Thyroid gland (tissue), 4 donors: ENCODE results near the gene CSTF1.

ENCODE experiments used
- CTCF ChIP-seq, 6 experiments: fragments of 200-600 bp in 3 of 6; fragments of 450-650 bp in 3 of 6; sonication (generic) in 3 of 6; IDR thresholded peaks; one replicate each; pipeline ENCODE4 v1.5.1; 2016 to 2019; ENCODE audit warnings: antibody characterized with exemption in 6 of 6, mild to moderate bottlenecking in 2 of 6, inconsistent platforms in 1 of 6, moderate library complexity in 1 of 6
- POLR2A ChIP-seq, 2 donors: fragments of 450-650 bp; IDR thresholded peaks; one replicate each; pipeline ENCODE4 v1.6.1; 2017; ENCODE audit warnings: antibody characterized with exemption in 2 of 2, mild to moderate bottlenecking in 2 of 2, moderate library complexity in 1 of 2

- TF ChIP-seq CTCF (IDR thresholded peaks at IDR 0.05) (no peak), POLR2A (IDR thresholded peaks at IDR 0.05) (no peak)
These were observed 22.7 kb downstream of the CSTF1 start for GRCh38 chr20:56414842-56415765.
